Parathyroid adenoma (tissue), 2 donors: ENCODE measurements around the gene TYRO3.

Experiments
- H2AFZ ChIP-seq: fragments of 300-600 bp; sonication (generic); one replicate; pipeline ENCODE4 v1.7.0; 2017; ENCODE audit warnings: antibody characterized with exemption, mild to moderate bottlenecking
- H3K27ac ChIP-seq: fragments of 300-600 bp; sonication (generic); one replicate; pipeline ENCODE4 v1.7.0; 2017
- H3K27me3 ChIP-seq: fragments of 300-600 bp; sonication (generic); one replicate; pipeline ENCODE4 v1.7.0; 2017; ENCODE audit warnings: low read length; ENCODE audit not compliant: control insufficient read depth, insufficient read depth
- H3K36me3 ChIP-seq: fragments of 300-600 bp; sonication (generic); one replicate; pipeline ENCODE4 v1.7.0; 2017; ENCODE audit warnings: low read length; ENCODE audit not compliant: control insufficient read depth, insufficient read depth
- H3K4me1 ChIP-seq: fragments of 300-600 bp; sonication (generic); one replicate; pipeline ENCODE4 v1.7.0; 2017; ENCODE audit warnings: control low read depth
- H3K4me2 ChIP-seq: fragments of 300-600 bp; sonication (generic); one replicate; pipeline ENCODE4 v1.7.0; 2017; ENCODE audit warnings: low read length
- H3K4me3 ChIP-seq: fragments of 300-600 bp; sonication (generic); one replicate; pipeline ENCODE4 v1.7.0; 2017; ENCODE audit warnings: low read depth, low read length
- H3K79me2 ChIP-seq: fragments of 300-600 bp; sonication (generic); one replicate; pipeline ENCODE4 v1.7.0; 2017; ENCODE audit warnings: control low read depth
- H3K9ac ChIP-seq: fragments of 300-600 bp; sonication (generic); one replicate; pipeline ENCODE4 v1.7.0; 2017; ENCODE audit warnings: mild to moderate bottlenecking
- H3K9me3 ChIP-seq: fragments of 300-600 bp; sonication (generic); one replicate; pipeline ENCODE4 v1.7.0; 2017; ENCODE audit warnings: low read length; ENCODE audit not compliant: control insufficient read depth
- CTCF ChIP-seq: fragments of 300-600 bp; sonication (generic); IDR thresholded peaks from one replicate; pipeline ENCODE4 v1.7.0; 2017; ENCODE audit warnings: antibody characterized with exemption, mild to moderate bottlenecking
- donor health status: primary hyperparathyroidism.

TYRO3 gene

DNA sequence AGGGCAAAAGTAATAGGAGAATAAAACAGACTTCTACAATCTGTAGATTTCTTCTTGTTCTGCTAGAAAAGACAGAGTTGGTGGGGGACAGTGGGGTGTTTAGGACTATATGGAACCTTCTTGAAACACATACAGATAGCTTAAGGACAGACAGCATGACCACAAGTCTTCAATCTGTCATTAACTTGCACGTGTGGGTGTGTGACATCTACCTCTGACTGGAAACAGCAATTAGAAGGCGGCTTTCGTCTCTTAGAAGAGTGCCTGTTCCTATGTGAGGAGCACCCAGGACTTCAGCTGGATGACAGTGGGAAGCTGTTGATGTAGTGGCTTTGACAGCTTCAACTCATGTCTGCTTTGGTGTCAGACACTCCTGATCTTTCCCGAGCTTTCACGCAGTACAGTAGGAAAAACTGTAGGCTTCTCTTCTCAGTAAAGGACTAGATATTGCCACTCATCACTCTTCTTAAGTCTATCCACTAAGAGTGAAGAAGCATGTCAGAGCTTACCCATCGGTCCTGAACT is 44.5 kb downstream of the TYRO3 start:
- H3K27me3 ChIP-seq, result no peaks in the 10 kb centered on the region
- H3K4me2 ChIP-seq, result no peak overlapping the region
- no peak overlapping the region for H3K4me3 ChIP-seq
- H3K36me3 ChIP-seq, result no peaks in the 10 kb centered on the region
- TF ChIP-seq CTCF, result no peak
- no peak overlapping the region for H3K27ac ChIP-seq
- H3K4me1 ChIP-seq, result no peaks in the 10 kb centered on the region
- H3K79me2 ChIP-seq, result no peaks in the 10 kb centered on the region
- no peak overlapping the region for H3K9ac ChIP-seq
- H2AFZ ChIP-seq, result no peak overlapping the region
- no peaks in the 10 kb centered on the region for H3K9me3 ChIP-seq

DNA sequence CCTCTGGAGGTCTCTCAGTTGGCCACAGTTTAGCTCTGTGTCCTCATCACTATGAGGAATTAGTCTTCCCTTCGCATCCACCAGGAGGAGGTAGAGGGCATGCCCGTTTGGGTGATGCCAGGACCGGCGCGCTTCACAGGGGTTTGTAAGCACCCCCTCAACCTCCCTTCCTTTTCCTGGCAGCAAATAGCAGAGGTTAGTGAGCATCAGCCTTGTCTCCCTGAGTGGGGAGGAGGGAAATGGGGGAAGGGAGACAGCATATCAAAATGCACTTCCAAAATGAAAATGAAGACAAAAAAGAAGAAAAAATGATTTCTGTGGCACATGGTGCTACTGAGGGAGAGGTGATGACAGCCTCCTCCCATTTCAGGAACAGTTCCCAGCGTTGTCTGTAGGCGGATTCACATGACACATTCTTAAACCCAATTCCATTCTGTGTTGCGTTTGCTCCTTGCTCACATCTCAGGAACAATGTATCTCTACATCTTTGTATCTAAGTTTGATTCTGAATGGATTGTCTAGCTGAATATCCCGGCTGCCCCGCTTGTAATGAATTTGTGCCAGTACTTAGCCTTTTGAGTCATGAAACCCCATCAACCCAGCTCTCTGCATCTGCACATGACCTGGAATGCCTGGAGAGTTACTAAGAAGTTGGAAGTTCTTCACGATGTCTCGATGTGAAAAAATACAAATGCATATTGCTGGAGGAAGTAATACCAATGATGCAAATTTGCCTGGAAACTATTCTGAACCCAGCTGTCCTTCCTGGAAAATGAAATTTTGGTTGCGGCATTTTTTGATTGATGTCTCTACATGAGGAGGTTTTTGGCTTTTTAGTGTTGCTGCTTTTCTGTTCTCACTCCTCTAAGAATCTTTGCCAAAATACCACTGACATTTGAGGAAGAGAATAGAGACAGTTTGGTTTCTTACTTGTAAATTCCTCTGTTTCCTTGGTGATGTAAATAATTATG is 45.2 kb downstream of the TYRO3 start:
- TF ChIP-seq CTCF, result peak; percentile 68
- Histone ChIP-seq H3K9me3 (no peaks in the 10 kb centered on the region), H3K36me3 (no peaks in the 10 kb centered on the region), H3K27ac (no peak overlapping the region), H3K9ac (no peak overlapping the region), H2AFZ (peak overlapping the region; percentile 53), H3K79me2 (no peaks in the 10 kb centered on the region), H3K27me3 (no peaks in the 10 kb centered on the region), H3K4me2 (peak overlapping the region; percentile 56), H3K4me3 (no peak overlapping the region), H3K4me1 (no peaks in the 10 kb centered on the region)

- Histone ChIP-seq H3K9ac (no peak overlapping the region), H3K27ac (no peak overlapping the region), H3K79me2 (no peaks in the 10 kb centered on the region), H3K4me2 (no peak overlapping the region), H2AFZ (no peak overlapping the region), H3K4me3 (no peak overlapping the region), H3K9me3 (no peaks in the 10 kb centered on the region), H3K36me3 (no peaks in the 10 kb centered on the region), H3K27me3 (no peaks in the 10 kb centered on the region), H3K4me1 (no peaks in the 10 kb centered on the region)
- TF ChIP-seq CTCF, result no peak
Measured at GRCh38 chr15:41605566-41605965, 46.6 kb downstream of the TYRO3 start.

- Histone ChIP-seq H3K4me1 (no peaks in the 10 kb centered on the region), H3K79me2 (no peaks in the 10 kb centered on the region), H3K27ac (no peak overlapping the region), H3K36me3 (no peaks in the 10 kb centered on the region), H2AFZ (no peak overlapping the region), H3K4me3 (no peak overlapping the region), H3K9ac (no peak overlapping the region), H3K9me3 (no peaks in the 10 kb centered on the region), H3K27me3 (no peaks in the 10 kb centered on the region), H3K4me2 (no peak overlapping the region)
- TF ChIP-seq CTCF, result no peak
Measured at GRCh38 chr15:41606997-41607396, 48.0 kb downstream of the TYRO3 start.
